Measurements from ENCODE around the gene CST11.

DNA sequence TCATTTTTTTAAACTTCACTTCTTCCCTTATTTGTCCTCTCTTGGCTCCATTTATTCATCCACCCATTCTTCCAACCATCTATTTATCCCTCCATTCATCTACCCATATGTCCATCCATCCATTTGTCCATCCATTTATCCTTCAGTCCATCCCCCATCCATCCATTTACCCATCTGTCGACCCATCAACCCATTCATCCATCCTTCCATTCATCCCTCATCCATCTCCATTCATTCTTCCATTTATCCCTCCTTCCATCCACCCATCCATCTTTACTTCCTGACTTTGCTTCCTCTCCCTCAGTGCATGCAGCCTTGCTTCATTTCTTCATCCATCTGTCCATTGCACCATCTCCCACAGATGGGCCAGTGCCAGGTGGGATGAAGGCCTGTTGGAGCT is 1.8 kb downstream of the CST11 start:
- no peak for TF ChIP-seq SP7 (tag by site-specific recombination; IDR thresholded peaks at IDR 0.05)
- no peak for TF ChIP-seq ZNF146 (tag by site-specific recombination; IDR thresholded peaks at IDR 0.05)

Data from HEK293 (cell line).